T-helper 9 cell (primary cell): ENCODE data around the gene RINL.

ENCODE experiments used
- DNase-seq: peaks from one replicate; pipeline ENCODE4 v3.0.0-alpha.2; 2020

RINL gene

GRCh38 chr19:38848299-38849146 lies 29.6 kb downstream of the RINL start:
- DNase-seq = no peak

- no peak for DNase-seq
These were observed 32.0 kb downstream of the RINL start for GRCh38 chr19:38846097-38846496.

- no peak for DNase-seq
These were observed 32.6 kb downstream of the RINL start for GRCh38 chr19:38845374-38846024.

GRCh38 chr19:38844093-38844686 lies 33.9 kb downstream of the RINL start:
- no peak for DNase-seq

GRCh38 chr19:38843175-38843758 lies 34.8 kb downstream of the RINL start:
- no peak for DNase-seq

GRCh38 chr19:38842439-38843174 lies 35.5 kb downstream of the RINL start:
- peak; percentile 44 for DNase-seq

GRCh38 chr19:38841787-38842438 lies 36.2 kb downstream of the RINL start:
- DNase-seq = peak; percentile 52

GRCh38 chr19:38841180-38841766 lies 36.8 kb downstream of the RINL start:
- no peak for DNase-seq

- DNase-seq = no peak
These were observed 37.5 kb downstream of the RINL start for GRCh38 chr19:38840583-38840968.

- DNase-seq = no peak
These were observed 38.1 kb downstream of the RINL start for GRCh38 chr19:38839816-38840582.

GRCh38 chr19:38838986-38839761 lies 38.9 kb downstream of the RINL start:
- no peak for DNase-seq

GRCh38 chr19:38838208-38838985 lies 39.7 kb downstream of the RINL start:
- no peak for DNase-seq

GRCh38 chr19:38837656-38838121 lies 40.4 kb downstream of the RINL start:
- DNase-seq = no peak

GRCh38 chr19:38836983-38837626 lies 41.0 kb downstream of the RINL start:
- DNase-seq = no peak

GRCh38 chr19:38836159-38836982 lies 41.7 kb downstream of the RINL start:
- DNase-seq = no peak

GRCh38 chr19:38834590-38834989 lies 43.5 kb downstream of the RINL start:
- DNase-seq = no peak

GRCh38 chr19:38834104-38834490 lies 44.0 kb downstream of the RINL start:
- DNase-seq = no peak

GRCh38 chr19:38833092-38833425 lies 45.0 kb downstream of the RINL start:
- no peak for DNase-seq
